Fibroblast of upper back skin (primary cell): ENCODE measurements around the gene MRPS22.
"Not testable (repeated sequence)": the region's sequence is repeated elsewhere in the genome, so short reads cannot be mapped to it uniquely, and the experiment has no call there.

ENCODE experiments used
- DNase-seq: peaks from one replicate; pipeline ENCODE4 v3.0.0-alpha.2; 2013

The MRPS22 gene

GRCh38 chr3:139342054-139342453 lies 1.8 kb upstream of the MRPS22 start:
- no peak for DNase-seq

- no peak for DNase-seq
Measured at GRCh38 chr3:139346771-139347170, 3.0 kb downstream of the MRPS22 start.

- DNase-seq: peak; percentile 53
Measured at GRCh38 chr3:139353920-139354556, 10.2 kb downstream of the MRPS22 start.

GRCh38 chr3:139354661-139355060 lies 10.8 kb downstream of the MRPS22 start:
- no peak for DNase-seq

GRCh38 chr3:139355476-139355875 lies 11.7 kb downstream of the MRPS22 start:
- DNase-seq: no peak

GRCh38 chr3:139355891-139356290 lies 12.1 kb downstream of the MRPS22 start:
- DNase-seq: no peak

- DNase-seq: no peak
Measured at GRCh38 chr3:139357899-139358298, 14.1 kb downstream of the MRPS22 start.

- no peak for DNase-seq
Measured at GRCh38 chr3:139358841-139359562, 15.2 kb downstream of the MRPS22 start.

GRCh38 chr3:139361276-139361675 lies 17.5 kb downstream of the MRPS22 start:
- DNase-seq: no peak

GRCh38 chr3:139364549-139364948 lies 20.7 kb downstream of the MRPS22 start:
- DNase-seq: no peak

- DNase-seq: no peak
Measured at GRCh38 chr3:139374099-139374498, 30.3 kb downstream of the MRPS22 start.

GRCh38 chr3:139377378-139377777 lies 33.6 kb downstream of the MRPS22 start:
- DNase-seq: no peak

GRCh38 chr3:139378587-139379241 lies 34.9 kb downstream of the MRPS22 start:
- DNase-seq: peak; percentile 14

GRCh38 chr3:139380575-139380974 lies 36.8 kb downstream of the MRPS22 start:
- DNase-seq: no peak

- not testable (repeated sequence) for DNase-seq
Measured at GRCh38 chr3:139382291-139382690, 38.5 kb downstream of the MRPS22 start.

- no peak for DNase-seq
Measured at GRCh38 chr3:139388077-139388476, 44.3 kb downstream of the MRPS22 start.

GRCh38 chr3:139388821-139389551 lies 45.2 kb downstream of the MRPS22 start:
- no peak for DNase-seq

- DNase-seq: peak; percentile 99
Measured at GRCh38 chr3:139389552-139390368, 45.9 kb downstream of the MRPS22 start, which contains the start of gene COPB2. Gene COPB2 (minus strand): TSS chr3:139389647. CDS start chr3:139389550, 97 bp downstream.

GRCh38 chr3:139394116-139394515 lies 50.3 kb downstream of the MRPS22 start:
- no peak for DNase-seq

- no peak for DNase-seq
Measured at GRCh38 chr3:139396707-139397106, 52.9 kb downstream of the MRPS22 start.

GRCh38 chr3:139401155-139401554 lies 57.3 kb downstream of the MRPS22 start:
- not testable (repeated sequence) for DNase-seq
